ENCODE results near the gene LAMTOR1. TPM values are rescaled to one million over a fixed set of nuclear protein-coding genes. Genes with fewer than 3 reads are reported as not detected.

Gene LAMTOR1
- total and polyA plus RNA-seq, 7 donors: 87.2 to 256 (median 123) TPM

DNA sequence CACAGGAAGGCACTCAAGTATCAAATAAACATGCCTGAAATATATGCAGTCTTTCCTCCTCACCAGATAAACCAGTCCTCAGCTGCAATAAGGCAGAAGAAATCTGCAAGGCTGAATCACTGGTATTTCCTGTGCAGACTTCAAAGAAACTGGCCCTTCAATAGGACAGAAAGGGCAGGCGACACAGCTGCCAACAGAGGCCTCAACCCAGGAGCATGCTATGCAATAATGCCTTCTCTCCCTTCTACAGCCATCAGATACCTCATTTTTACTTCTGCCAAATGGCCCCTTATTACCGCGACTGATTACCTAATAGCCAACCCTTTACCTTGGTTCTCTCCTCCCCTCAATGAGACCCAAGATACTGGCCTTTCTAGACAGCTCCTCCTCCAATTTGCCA lies 30.7 kb downstream of the LAMTOR1 start:
- no peak for DNase-seq
- H3K4me3 ChIP-seq: no peak overlapping the region
- peaks cover 0 to 49% (median 40%) of the 10 kb centered on the region in 4 donors for H3K4me1 ChIP-seq
- H3K9me3 ChIP-seq: no peaks in the 10 kb centered on the region
- TF ChIP-seq EP300 (IDR thresholded peaks at IDR 0.05) (no peak), POLR2A (IDR thresholded peaks at IDR 0.05) (no peak), POLR2AphosphoS5 (IDR thresholded peaks at IDR 0.05) (no peak)
- TF ChIP-seq, protein P1, sequence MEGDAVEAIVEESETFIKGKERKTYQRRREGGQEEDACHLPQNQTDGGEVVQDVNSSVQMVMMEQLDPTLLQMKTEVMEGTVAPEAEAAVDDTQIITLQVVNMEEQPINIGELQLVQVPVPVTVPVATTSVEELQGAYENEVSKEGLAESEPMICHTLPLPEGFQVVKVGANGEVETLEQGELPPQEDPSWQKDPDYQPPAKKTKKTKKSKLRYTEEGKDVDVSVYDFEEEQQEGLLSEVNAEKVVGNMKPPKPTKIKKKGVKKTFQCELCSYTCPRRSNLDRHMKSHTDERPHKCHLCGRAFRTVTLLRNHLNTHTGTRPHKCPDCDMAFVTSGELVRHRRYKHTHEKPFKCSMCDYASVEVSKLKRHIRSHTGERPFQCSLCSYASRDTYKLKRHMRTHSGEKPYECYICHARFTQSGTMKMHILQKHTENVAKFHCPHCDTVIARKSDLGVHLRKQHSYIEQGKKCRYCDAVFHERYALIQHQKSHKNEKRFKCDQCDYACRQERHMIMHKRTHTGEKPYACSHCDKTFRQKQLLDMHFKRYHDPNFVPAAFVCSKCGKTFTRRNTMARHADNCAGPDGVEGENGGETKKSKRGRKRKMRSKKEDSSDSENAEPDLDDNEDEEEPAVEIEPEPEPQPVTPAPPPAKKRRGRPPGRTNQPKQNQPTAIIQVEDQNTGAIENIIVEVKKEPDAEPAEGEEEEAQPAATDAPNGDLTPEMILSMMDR (IDR thresholded peaks at IDR 0.05): no peak
- H3K27ac ChIP-seq: peak overlapping the region in 3 of 4 donors; percentile 27 to 63 (median 57)
- H3K36me3 ChIP-seq: no peaks in the 10 kb centered on the region
- no peaks in the 10 kb centered on the region for H3K27me3 ChIP-seq
- WGBS, 2 donors: 65 to 72% methylated on average over 3 of the region's 3 CpGs
- intact Hi-C loops (cut with DNase I): no loop called here

DNA sequence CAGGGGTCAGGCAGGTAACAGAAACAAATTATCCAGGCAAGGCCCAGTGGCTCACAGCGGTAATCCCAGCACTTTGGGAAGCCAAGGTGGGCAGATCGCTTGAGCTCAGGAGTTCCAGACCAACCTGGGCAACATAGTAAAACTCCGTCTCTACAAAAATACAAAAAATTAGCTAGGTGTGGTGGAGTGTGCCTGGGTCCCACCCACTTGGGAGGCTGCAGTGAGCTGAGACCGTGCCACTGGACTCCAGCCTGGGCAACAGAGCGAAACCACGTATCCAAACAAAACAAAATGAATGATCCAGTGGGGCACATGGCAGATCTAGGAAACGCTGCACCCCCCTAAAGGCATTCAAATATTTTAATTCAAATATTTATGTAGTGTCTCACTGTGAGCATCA lies 32.6 kb downstream of the LAMTOR1 start:
- TF ChIP-seq EP300 (IDR thresholded peaks at IDR 0.05) (no peak), POLR2AphosphoS5 (IDR thresholded peaks at IDR 0.05) (no peak), POLR2A (IDR thresholded peaks at IDR 0.05) (no peak)
- TF ChIP-seq, protein P1 (IDR thresholded peaks at IDR 0.05): no peak
- peak overlapping the region; percentile 78 to 83 (median 80) for H3K27ac ChIP-seq
- no peak overlapping the region for H3K4me3 ChIP-seq
- H3K27me3 ChIP-seq: no peaks in the 10 kb centered on the region
- no peaks in the 10 kb centered on the region for H3K9me3 ChIP-seq
- peaks cover 0 to 63% (median 52%) of the 10 kb centered on the region in 4 donors for H3K4me1 ChIP-seq
- no peaks in the 10 kb centered on the region for H3K36me3 ChIP-seq
- intact Hi-C loops (cut with DNase I): no loop called here
- no peak for DNase-seq
- WGBS, 2 donors: 93 to 94% methylated on average over 7 of the region's 7 CpGs

DNA sequence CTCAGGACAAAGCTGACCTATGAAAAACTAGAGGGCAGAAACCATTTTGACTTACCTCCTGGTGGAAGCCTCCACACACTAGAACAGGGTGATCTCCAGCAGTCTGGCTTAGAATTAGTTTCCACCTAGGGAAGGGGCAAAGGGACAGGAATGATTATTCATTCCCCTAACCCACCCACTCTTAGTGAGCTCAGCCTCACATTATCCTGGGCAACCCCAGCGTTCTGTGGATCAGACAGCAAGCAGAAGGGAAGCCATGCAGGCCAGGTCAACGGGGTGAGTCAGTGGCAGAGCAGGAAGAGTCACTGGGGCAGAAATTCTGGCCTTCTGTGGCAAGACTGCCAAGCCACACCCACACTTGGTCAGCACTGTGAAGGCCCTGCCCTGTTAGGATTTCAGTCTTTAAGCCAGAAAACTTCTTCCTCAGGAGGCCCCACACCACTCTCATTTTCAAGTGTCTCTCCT lies 33.3 kb downstream of the LAMTOR1 start:
- WGBS, 2 donors: 1 to 18% methylated on average over 2 of the region's 2 CpGs
- no peaks in the 10 kb centered on the region for H3K36me3 ChIP-seq
- H3K4me1 ChIP-seq: peaks cover 0 to 63% (median 52%) of the 10 kb centered on the region in 4 donors
- peak overlapping the region in 1 of 4 donors; percentile 19 for H3K4me3 ChIP-seq
- TF ChIP-seq EP300 (IDR thresholded peaks at IDR 0.05) (no peak), POLR2AphosphoS5 (IDR thresholded peaks at IDR 0.05) (peak in 3 of 4 donors; percentile 42 to 64 (median 50))
- no peaks in the 10 kb centered on the region for H3K27me3 ChIP-seq
- H3K9me3 ChIP-seq: no peaks in the 10 kb centered on the region
- peak; percentile 89 for DNase-seq
- intact Hi-C loops (cut with DNase I): no loop called here
- peak overlapping the region; percentile 78 to 83 (median 80) for H3K27ac ChIP-seq

DNA sequence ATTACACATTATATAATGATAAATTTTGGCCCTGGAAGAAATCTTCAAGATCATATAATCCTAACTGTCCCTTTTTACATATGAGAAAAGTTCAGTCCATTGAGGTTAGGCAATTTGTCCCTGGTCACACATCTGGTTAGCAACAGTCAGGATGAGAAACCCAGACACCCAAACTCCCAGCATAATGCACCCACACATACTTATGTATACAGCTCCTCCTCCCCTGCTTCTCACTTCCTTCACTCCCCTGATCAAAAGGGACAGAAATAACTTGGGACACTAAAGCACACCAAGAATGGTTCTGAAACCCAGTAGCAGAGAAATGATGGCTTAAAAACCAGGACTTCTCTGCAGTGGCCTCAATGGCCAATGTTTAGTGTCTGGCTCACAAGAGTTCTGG lies 33.9 kb downstream of the LAMTOR1 start:
- Histone ChIP-seq H3K4me3 (peak overlapping the region in 1 of 4 donors; percentile 19), H3K27ac (peak overlapping the region; percentile 78 to 83 (median 80)), H3K9me3 (no peaks in the 10 kb centered on the region), H3K36me3 (no peaks in the 10 kb centered on the region), H3K4me1 (peaks cover 0 to 63% (median 52%) of the 10 kb centered on the region in 4 donors), H3K27me3 (no peaks in the 10 kb centered on the region)
- intact Hi-C loops (cut with DNase I): no loop called here
- TF ChIP-seq EP300 (IDR thresholded peaks at IDR 0.05) (no peak), POLR2A (IDR thresholded peaks at IDR 0.05) (no peak), POLR2AphosphoS5 (IDR thresholded peaks at IDR 0.05) (no peak)
- TF ChIP-seq, protein P1 (IDR thresholded peaks at IDR 0.05): no peak
- no peak for DNase-seq

DNA sequence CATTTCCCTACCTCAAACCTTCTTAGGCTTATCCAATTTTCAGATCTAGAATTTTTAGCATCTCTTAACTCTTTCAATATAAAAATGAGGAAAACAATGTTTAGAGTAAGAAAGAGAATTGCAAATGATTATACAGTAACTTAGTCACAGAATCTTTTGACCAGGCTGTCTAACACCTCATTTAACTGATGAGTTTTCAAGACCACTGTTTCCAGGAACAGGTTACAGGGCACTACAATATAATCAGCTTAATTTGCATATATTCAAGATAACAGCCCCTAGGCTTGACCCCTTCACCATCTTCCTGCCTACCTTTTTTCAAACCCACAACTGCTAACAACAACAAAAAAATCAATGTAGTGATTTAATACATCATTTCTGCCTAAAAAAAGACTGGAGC lies 35.4 kb downstream of the LAMTOR1 start:
- no peak for TF ChIP-seq EP300 (IDR thresholded peaks at IDR 0.05)
- no peak for TF ChIP-seq POLR2AphosphoS5 (IDR thresholded peaks at IDR 0.05)
- TF ChIP-seq POLR2A (IDR thresholded peaks at IDR 0.05): no peak
- TF ChIP-seq, protein P1 (IDR thresholded peaks at IDR 0.05): no peak
- H3K9me3 ChIP-seq: no peaks in the 10 kb centered on the region
- H3K36me3 ChIP-seq: no peaks in the 10 kb centered on the region
- peak overlapping the region; percentile 78 to 83 (median 80) for H3K27ac ChIP-seq
- no peak overlapping the region for H3K4me3 ChIP-seq
- no peak for DNase-seq
- intact Hi-C loops (cut with DNase I): no loop called here
- H3K4me1 ChIP-seq: peaks cover 0 to 63% (median 52%) of the 10 kb centered on the region in 4 donors
- no peaks in the 10 kb centered on the region for H3K27me3 ChIP-seq
